Neutrophil (primary cell): ENCODE results near the gene FGF19.

Source experiments
- H3K27ac ChIP-seq: fragments of 200-600 bp; sonication (generic); 2 replicates; pipeline ENCODE4 v1.5.1; 2016; ENCODE audit warnings: mild to moderate bottlenecking, moderate library complexity
- H3K27me3 ChIP-seq: fragments of 200-600 bp; sonication (generic); 2 replicates; pipeline ENCODE4 v1.6.0; 2016; ENCODE audit warnings: mild to moderate bottlenecking
- H3K36me3 ChIP-seq: fragments of 200-600 bp; sonication (generic); 2 replicates; pipeline ENCODE4 v1.5.1; 2017
- H3K4me1 ChIP-seq, 2 experiments: fragments of 200-600 bp in 1 of 2; sonication (generic) in 1 of 2; 1 replicate in 1 of 2; 2 replicates in 1 of 2; pipeline versions ENCODE4 v1.5.1 to v1.6.1; 2013 to 2016; ENCODE audit warnings: low read depth in 1 of 2, low read length in 1 of 2, mild to moderate bottlenecking in 1 of 2, moderate library complexity in 1 of 2; ENCODE audit not compliant: control insufficient read depth in 1 of 2, insufficient read depth in 1 of 2
- H3K4me3 ChIP-seq, 2 experiments: fragments of 200-600 bp in 1 of 2; sonication (generic) in 1 of 2; 1 replicate in 1 of 2; 2 replicates in 1 of 2; pipeline ENCODE4 v1.5.1; 2013 to 2016; ENCODE audit warnings: low read depth in 1 of 2, low read length in 1 of 2, mild to moderate bottlenecking in 1 of 2, moderate library complexity in 1 of 2
- H3K9me3 ChIP-seq: fragments of 200-600 bp; sonication (generic); 2 replicates; pipeline ENCODE4 v1.5.1; 2016
- TF ChIP-seq, protein P1 (sequence below): fragments of 200-600 bp; sonication (generic); IDR thresholded peaks from 2 replicates; pipeline ENCODE4 v1.5.1; 2016; ENCODE audit warnings: antibody characterized with exemption

Gene FGF19

DNA sequence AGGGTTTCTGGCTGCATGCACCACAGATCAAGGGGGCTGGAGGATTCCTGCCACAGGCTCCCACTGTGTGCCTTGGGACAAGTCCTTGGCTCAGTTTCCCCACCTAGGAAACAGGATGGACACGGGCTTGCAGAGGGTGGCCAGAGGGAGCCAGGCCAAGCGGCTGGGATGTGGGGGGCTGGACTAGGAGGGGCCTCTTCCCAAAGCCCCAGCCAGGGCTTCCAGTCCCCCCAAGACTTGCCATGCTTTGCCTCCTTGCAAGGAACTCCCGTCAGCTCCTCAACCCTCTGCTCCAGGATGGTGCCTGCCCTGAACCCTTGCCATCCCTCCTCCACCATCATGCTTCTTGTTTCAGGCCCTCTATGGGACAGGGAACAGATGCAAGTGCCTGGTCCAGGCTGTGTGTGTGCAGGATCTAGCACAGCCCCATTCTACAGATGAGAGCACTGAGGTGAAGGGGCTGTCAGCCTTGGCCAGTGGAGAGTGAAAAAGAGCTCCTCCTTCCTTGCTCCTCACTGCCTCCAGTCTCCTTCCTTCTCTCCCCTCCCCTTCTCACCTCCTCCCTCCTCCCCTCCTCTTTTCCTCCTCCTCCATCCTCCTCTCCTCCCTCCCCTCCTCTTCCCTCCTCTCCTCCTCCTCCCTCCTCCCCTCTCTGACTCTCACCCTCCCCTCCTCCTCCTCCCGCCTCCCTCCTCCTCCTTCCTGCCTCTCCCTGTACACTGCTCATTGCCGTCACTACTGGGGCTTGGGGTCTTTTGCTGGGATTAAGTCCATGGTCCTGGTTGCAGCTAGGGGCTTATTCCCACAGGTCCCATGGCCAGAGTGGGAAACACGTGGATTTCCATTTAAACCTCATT is 13.3 kb upstream of the FGF19 start:
- Histone ChIP-seq H3K36me3 (no peaks in the 10 kb centered on the region), H3K4me3 (no peak overlapping the region), H3K27ac (no peak overlapping the region), H3K27me3 (peaks cover 77% of the 10 kb centered on the region), H3K4me1 (peaks cover 6 to 7% of the 10 kb centered on the region in 2 experiments), H3K9me3 (no peaks in the 10 kb centered on the region)
- TF ChIP-seq, protein P1, sequence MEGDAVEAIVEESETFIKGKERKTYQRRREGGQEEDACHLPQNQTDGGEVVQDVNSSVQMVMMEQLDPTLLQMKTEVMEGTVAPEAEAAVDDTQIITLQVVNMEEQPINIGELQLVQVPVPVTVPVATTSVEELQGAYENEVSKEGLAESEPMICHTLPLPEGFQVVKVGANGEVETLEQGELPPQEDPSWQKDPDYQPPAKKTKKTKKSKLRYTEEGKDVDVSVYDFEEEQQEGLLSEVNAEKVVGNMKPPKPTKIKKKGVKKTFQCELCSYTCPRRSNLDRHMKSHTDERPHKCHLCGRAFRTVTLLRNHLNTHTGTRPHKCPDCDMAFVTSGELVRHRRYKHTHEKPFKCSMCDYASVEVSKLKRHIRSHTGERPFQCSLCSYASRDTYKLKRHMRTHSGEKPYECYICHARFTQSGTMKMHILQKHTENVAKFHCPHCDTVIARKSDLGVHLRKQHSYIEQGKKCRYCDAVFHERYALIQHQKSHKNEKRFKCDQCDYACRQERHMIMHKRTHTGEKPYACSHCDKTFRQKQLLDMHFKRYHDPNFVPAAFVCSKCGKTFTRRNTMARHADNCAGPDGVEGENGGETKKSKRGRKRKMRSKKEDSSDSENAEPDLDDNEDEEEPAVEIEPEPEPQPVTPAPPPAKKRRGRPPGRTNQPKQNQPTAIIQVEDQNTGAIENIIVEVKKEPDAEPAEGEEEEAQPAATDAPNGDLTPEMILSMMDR, result no peak

DNA sequence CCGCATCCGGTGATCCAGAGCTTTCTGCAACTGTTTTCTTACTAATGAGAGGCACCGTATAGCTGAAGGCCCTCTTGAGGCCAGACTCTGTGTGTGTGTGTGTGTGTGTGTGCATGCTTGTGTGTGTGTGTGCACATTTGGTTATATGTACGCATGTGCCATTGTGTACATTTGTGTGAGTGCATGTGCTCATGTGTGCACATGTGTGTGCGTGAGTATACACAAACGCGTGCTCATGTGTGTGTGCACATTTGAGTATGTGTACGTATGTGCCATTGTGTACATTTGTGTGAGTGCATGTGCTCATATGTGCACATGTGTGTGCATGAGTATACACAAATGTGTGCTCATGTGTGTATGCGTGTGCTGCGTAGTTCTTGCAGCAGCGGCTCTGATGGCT is 12.3 kb upstream of the FGF19 start:
- H3K9me3 ChIP-seq, result no peaks in the 10 kb centered on the region
- no peak overlapping the region for H3K27ac ChIP-seq
- H3K27me3 ChIP-seq, result peaks cover 75% of the 10 kb centered on the region
- TF ChIP-seq, protein P1, result no peak
- no peak overlapping the region for H3K4me3 ChIP-seq
- H3K4me1 ChIP-seq, result peaks cover 9 to 11% of the 10 kb centered on the region in 2 experiments
- no peaks in the 10 kb centered on the region for H3K36me3 ChIP-seq

DNA sequence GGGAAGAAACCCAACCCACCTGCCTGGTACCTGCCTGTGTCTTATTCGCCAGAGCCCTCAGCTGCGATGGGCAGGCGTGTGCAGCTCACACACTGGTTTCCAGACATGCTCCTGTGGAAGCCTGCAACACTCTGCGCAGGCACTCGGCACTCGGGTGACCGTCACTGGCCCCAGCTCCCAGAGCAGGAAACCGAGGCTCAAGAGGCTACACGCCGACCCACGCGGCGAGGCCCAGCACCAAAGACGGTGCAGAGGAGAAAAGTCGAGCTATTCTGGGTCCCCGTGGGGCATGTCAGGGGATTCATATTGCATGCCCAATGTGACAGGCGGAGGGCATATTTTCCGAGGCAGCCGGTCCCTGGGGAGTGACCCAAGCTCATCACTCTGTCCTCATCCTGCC is 11.6 kb upstream of the FGF19 start:
- no peak overlapping the region for H3K4me3 ChIP-seq
- peaks cover 68% of the 10 kb centered on the region for H3K27me3 ChIP-seq
- H3K9me3 ChIP-seq, result no peaks in the 10 kb centered on the region
- H3K36me3 ChIP-seq, result no peaks in the 10 kb centered on the region
- no peak overlapping the region for H3K27ac ChIP-seq
- TF ChIP-seq, protein P1, result no peak
- peaks cover 9 to 11% of the 10 kb centered on the region in 2 experiments for H3K4me1 ChIP-seq

DNA sequence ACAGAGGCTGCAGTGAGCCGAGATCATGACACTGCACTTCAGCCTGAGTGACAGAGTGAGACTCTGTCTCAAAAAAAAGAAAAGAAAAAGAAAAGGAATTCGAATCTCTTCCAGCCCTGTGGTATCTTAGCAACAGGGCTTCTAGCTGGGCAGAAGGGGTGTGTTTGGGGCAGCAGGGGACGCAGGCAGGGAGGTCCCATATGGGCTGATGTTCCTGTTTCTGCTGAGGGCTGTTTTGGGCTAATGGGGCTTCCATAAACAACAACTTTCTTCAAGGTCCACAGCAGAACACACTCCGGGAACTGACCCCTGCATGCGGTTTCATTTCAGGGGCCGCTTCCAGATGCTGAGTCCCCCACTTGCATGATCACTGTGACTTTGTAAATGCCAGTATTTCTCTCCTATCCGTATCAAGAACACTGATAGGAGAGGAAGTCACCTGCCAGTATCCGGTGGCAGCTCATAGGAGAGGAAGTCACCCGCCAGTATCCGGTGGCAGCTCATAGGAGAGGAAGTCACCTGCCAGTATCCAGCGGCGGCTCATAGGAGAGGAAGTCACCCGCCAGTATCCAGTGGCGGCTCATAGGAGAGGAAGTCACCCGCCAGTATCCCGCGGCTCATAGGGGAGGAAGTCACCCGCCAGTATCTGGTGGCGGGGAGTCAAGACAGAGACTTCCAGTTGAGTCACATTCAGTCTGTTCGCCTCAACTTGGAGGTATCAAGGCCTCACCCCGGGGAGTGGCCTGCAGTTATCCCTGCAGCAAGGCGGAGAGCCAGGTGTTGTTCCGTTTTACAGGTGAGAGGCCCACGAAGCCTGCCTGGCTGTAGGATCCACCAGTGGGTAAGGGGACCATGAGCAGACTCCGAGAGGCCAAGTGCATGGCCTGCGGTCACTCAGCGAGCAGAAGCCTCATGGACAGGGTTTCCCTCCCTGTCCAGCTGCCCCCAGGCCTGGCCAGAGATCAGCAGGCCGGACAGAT is 8.3 kb upstream of the FGF19 start:
- Histone ChIP-seq H3K9me3 (no peaks in the 10 kb centered on the region), H3K4me3 (no peak overlapping the region), H3K4me1 (peaks cover 9 to 11% of the 10 kb centered on the region in 2 experiments), H3K36me3 (no peaks in the 10 kb centered on the region), H3K27me3 (peaks cover 65% of the 10 kb centered on the region), H3K27ac (no peak overlapping the region)
- TF ChIP-seq, protein P1, result no peak

DNA sequence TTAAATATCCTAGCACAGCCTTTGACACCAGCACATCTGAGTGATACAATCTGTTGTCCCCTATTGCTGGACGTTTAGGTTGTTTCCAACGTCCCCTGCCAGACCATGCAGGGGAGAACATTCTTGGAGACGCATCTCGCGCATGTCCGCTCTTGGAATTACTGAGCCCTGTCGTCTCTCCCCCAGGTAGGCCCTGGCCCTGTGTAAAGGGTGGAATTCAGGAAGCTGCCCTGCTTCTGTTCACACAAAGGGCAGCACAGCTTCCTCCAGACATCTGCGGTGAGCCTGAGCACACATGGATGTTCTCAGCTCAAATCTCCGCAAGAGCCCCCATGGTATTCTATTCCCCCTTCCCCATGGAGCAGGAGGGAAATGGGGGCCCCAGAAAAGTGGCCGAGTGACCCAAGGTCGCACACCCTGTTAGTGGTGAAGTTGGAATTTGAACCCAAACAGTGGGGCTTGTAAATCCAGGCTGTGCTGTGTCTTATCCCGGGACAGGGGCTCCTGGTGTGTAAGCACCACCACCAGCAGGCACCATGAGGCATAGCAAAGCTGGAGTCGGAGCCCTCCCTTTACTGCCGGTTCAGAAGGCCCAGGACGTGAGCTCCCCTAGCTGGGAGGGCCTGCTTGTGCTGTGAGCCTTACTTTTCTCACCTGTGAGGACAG is 5.0 kb upstream of the FGF19 start:
- H3K27ac ChIP-seq, result no peak overlapping the region

More for the DNA sequence above, 5.0 kb upstream of the FGF19 start:
- Histone ChIP-seq H3K4me3 (no peak overlapping the region), H3K36me3 (no peaks in the 10 kb centered on the region), H3K27me3 (peaks cover 79% of the 10 kb centered on the region), H3K4me1 (peaks cover 9 to 11% of the 10 kb centered on the region in 2 experiments), H3K9me3 (no peaks in the 10 kb centered on the region)
- TF ChIP-seq, protein P1, result no peak
